HG02973 (cell line): ENCODE measurements around the gene ORAI2.

Experiments
- ATAC-seq: cut with Tn5 transposase; IDR thresholded peaks from one replicate; pipeline ENCODE4 v1.9.1; 2021; ENCODE audit warnings: moderate library complexity; ENCODE audit not compliant: unreplicated experiment

ORAI2 gene

DNA sequence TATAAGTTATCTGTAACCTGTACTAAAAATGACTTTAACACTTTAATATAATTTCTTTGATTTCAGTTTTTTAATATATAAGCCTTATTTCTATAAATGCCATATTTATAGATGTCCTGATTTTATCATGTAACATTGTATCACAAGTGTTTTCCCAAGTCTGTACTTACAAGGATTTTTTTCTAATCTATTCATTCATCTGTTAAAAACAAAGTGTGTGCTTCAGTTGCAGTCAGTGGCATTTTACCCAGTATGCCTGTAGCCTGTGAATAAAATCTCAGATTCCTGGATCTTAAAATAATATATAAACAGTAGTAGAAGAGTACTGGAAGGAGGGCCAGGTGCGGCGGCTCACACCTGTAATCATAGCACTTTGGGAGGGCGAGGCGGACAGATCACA lies 19.8 kb upstream of the ORAI2 start:
- no peak for ATAC-seq

DNA sequence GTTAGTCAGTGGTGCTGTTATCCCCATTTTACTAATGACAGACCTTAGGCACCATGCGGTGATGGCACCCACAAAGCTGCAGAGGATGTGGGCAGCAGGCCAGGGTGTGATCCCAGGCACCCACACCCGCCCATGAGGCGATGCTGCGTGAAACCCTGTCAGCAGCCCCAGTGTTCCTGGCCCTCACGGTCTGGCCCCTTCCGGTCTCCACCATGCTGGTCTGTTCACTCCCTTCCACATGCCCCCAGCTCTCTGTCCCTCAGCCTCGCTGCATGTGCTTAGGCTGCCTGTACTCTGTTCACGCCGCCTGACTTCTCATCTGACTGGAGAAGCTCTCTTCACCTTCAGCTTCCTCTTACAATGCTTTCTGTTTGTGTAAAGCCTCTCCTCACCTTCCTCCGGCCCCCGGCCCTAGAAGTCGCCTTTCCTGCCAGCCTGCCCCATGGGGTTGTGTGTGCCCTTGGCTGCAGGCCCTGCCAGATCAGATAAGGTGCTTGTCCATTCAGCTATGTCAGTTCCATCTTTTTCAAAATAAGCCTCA lies 17.6 kb upstream of the ORAI2 start:
- no peak for ATAC-seq

DNA sequence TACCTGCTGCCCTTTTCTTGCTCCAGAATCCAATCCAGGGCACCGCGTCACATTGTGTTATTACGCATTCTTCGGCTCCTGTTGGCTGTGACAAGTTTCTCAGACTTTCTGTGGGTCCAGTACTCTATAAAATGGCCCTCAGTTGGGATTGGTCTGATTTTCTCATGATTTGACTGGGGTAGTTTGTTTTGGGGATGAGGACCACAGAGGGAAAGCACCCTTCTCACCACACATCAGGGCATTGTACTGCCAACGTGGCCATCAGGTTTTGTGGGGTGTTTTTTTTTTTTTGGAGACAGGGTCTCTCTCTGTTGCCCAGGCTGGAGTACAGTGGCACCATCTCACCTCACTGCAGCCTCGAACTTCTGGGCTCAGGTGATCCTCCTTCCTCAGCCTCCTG lies 17.0 kb upstream of the ORAI2 start:
- no peak for ATAC-seq

DNA sequence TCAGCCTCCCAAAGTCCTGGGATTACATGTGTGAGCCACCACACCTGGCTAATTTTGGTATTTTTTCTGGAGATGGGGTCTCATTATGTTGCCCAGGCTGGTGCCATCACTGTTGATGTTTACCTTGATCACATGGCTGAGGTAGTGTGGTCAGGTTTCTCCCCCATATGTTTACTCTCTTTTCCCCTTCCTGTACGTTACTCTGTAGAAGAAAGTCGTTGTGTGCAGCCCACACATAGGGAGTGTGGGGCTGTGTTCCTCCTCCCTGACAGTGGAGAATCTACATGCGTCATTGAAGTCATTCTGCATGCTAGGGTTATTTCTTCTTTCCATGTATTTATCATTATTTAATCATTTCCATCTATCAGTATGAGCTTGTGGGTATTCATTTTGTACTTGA lies 16.3 kb upstream of the ORAI2 start:
- ATAC-seq = no peak

DNA sequence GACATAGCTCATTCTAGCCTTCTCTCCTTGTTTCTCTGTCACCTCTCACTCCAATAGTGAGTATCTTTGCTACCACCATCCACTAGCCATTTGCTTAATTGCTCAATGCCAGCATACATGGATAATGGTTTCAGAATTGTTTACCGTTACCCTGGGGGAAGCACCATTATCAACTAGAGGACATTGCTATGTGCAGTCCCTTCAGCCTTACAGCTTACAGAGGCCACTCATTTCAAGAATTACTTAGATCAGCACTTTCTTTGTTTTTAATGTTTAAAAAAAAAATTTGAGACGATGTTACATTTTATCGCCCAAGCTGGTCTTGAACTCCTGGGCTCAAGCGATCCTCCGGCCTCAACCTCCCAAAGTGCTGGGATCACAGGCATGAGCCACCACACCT lies 14.8 kb upstream of the ORAI2 start:
- ATAC-seq = no peak

DNA sequence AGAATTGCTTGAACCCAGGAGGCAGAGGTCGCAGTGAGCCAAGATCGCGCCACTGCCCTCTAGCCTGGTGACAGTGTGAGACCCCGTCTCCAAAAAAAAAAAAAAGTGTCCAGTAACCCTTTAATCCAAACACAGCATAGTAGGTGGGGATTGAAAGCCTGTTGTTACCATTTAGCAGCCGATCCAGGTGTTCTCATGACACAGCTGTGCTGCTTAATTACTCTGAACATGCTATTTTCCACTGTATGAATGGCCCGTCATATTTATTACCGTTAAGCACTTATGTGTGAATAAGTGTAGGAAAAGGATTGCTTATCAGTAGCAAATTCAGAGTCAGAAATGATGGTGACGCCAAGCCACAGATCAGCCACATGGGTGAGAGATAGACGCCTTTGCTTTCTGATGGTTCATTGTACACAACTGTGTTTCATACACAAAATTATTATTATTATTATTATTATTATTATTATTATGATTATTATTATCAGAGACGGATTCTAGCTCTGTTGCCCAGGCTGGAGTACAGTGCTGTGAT lies 11.6 kb upstream of the ORAI2 start:
- ATAC-seq = no peak

DNA sequence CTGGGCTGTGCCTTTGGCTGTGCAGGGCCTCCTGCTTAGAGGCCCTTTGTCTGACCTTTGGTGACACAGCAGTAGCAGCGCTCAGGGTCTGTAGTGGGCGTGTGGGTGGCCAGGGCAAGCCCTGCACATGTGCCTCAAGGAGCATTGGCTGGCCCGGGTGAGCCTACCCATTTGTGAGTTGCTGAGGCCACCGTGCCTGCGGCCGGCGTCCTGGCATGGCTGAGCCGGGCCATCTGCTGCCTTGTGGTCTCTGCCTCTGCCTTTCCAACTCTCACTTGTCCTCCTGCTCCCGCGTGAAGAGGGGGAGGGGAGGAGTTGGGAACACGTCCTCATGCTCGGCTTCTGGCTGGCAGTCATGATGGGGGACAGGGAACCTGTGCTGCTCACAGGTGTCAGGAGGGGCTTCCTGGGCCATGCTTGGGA lies 9.2 kb upstream of the ORAI2 start:
- no peak for ATAC-seq

DNA sequence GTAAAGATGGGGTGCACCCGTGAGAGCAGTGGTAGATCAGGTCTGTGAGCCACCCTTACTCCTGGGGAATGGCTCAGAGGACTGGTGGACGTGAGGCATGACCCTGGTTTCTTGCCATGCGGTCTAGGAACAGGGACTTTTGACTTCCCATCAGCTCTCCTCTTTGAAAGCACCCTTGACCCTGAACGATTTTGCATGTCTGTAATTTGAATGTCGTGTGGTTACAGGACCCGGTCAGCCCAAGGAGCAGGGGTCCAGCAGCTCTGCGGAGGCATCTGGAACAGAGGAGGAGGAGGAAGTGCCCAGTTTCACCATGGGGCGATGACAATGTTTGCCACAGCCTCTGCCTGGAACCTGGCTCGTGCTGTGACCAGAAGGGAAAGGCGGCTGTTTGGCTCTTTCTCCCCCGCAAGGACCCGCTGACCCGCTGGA lies 8.6 kb upstream of the ORAI2 start:
- peak; percentile 9 for ATAC-seq

DNA sequence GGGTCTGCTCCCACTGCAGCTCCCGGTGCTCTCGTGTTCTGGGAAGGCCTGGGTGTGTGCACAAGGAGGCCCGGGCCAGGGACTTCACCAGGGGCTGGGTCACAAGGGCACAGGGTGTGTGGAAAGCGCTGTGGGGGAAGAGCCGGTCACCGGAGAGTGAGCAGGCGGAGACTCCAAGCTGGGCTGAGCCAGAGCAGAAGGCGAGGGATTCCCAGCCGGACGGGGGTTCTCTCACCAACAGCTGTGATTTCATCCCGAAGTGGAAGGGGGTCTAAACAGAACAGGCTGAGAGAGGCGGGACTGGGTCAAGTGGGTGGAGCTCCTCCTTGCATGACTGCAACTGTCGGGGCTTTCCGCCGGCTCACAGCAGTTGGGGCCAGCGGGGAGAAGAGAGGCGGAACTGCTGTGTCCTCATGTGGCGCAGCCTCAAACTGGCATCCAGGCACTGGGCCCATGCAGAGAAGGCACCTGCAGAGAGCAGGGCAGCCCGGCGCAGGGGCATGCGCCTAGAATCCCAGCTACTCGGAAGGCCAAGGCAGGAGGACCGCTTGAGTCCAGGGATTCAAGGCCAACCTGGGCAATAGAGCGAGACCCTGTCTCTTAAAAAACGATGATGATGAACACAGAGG lies 7.6 kb upstream of the ORAI2 start:
- ATAC-seq = peak; percentile 64

DNA sequence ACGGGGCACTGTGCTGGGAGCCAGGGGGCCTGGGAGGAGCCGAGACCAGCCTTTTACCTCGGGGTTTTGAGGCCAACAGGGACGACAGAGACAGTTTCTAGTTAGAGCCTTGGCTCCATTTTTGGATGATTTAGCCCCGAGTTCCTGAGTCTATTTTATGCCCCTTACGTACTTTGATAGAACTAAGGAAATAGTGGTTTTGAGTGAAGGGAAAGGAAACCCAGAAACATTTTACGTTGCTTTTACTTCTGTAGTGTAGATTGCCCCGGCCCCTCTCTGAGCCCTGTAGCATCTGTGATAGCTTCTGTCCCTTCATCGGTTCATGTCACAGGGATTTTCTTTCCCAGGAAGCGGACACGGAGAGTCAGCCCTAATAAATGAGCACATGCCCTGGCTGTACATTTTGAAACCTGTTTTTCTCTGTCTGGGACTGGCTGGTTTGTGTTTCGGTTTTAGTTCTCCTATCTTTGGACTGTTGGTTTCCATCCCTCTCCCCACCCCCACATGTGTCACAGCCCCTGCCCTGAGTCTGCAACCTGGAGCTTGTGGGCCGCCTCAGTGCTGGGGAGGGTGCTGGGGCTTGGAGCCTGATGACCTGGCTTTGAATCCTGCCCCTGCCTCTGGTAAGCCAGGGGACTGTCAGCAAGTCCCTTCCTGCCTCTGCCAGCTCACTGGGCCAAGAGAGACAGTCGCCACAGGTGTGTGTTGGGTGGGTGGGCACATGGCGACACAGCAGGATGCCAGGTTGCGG lies 6.9 kb upstream of the ORAI2 start:
- ATAC-seq = peak; percentile 40

DNA sequence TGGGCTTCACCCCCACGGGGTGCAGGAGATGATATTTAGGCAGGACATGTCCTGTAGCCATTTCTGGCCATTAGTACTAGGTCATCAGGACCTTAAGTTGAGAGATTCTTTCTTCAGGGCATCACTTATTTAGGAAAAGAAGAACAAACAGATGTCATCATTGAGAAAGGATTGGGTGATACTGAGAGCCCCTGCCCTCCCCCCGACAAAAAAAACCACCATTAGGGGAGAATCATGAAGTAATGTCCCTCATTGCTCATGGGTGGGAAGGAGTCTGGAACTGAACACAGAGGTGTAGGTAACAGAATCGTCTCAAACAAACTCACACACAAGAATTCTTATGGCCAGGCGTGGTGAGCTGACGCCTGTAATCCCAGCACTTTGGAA lies 6.4 kb upstream of the ORAI2 start:
- ATAC-seq = no peak

DNA sequence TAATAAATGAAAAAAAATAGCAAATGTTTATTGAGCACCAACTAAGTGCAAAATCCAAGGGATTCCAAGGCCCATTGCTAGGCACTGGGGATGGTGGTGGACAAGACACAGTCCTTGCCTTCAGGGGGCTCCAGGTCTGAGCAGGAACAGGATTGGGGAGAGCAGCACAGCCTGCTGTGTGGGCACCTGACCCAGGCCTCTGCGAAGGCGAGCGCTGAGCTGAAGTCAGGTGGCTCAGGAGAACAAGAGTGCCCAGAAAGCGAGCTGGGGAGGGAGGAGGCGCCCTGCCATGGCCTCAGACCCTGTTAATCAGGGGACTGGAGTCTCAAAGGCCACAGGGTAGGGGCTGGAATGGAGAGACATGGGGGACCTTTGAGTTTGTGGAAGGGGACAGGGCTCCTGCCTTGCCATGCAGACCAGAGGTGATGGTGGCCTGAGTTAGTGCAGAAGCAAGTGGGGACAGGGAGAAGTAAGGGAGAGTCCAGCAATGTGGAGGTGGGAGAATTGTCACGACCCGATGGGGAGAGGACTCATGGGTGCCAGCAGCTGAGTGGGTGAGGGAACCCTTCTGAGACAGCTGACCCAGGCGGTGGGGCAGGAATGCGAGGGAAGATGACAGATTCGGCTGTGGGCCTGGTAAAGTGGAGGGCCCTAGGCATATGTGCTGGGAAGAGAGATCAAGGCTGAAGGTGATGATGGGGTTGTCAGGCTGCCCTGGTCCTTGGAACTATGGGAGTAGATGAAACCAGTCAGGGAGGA lies 4.1 kb upstream of the ORAI2 start:
- ATAC-seq = no peak

DNA sequence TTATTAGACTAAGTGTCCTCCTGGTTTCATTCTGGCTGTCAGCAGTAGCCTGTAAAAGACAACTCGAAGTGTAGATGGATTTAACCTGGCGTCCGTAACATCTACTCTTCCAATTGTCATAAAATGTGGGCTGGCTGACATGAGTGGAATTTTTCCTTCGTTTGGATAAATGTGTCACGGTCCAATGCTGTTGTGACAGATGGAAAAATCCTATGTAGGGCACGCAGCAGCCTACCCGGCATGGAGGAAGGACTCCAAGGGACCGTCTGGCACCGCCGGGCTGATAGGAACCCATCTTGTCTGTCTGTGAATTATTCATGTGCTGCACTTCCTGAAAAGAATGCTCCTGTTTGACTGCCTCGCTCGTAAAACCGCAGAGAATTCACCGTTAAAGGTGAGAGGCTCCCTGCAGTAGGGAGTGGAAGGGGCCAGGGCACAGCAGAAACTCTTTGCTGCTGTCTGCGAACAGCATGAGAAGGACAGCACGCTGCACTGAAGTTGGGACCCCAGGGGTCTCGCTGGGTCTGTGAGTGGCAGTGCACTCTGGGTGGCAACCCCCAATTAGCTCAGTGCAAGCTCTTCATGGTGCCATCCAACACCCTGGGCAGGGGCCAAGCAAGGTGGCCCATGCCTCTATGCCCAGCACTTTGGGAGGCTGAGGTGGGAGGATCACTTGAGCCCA lies 1.6 kb upstream of the ORAI2 start:
- ATAC-seq = no peak

DNA sequence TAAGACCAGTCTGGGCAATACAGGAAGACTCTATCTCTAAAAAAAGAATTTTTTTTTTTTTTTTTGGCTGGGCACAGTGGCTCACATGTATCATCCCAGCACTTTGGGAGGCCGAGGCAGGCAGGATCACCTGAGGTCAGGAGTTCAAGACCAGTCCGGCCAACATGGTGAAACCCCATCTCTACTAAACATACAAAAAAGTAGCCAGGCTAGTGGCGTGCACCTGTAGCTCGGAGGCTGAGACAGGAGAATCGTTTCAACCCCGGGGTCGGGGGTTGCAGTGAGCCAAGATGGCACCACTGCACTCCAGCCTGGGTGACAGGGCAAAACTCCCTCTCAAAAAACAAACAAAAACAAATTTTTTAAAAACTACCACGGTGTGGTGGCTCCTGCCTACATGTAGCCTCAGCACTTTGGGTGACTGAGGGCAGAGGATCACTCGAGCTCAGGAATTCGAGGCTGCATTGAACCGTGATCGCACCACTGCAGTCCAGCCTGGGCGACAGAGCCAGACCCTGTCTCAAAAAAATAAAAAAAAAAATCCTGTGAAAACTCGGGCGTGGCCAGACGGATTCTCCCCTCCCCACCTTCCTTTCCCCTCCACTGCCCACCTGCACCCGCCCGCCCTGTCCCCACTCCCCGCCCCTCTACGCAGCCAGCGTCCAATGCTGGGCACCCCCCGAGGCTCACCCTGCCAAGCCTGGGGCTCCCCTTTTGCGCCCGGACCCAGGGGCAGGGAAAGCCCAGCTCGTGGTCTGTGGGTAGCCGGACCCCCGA lies 745 bp upstream of the ORAI2 start:
- ATAC-seq = peak; percentile 21

DNA sequence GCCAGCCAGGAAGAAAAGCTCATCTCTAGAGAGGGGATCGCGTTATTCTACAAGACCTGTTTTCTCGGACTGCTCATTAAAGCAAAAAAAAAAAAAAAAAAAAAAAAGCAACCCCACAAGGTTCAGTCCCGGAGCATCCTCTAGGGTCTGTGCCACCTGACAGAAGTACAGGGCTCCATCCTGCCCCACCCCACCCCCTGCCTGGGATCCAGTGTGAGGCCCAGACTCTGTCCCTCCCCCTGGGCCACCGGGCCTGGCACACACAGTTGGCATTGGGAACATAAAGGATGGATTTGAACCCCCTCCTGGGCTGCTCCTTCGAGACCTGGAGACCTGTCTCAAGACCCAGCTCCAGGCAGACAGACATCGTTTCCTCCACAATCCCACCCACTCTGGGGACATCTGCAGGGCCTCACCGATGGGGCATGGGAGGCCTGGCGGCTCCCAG lies 688 bp downstream of the ORAI2 start:
- peak; percentile 6 for ATAC-seq

DNA sequence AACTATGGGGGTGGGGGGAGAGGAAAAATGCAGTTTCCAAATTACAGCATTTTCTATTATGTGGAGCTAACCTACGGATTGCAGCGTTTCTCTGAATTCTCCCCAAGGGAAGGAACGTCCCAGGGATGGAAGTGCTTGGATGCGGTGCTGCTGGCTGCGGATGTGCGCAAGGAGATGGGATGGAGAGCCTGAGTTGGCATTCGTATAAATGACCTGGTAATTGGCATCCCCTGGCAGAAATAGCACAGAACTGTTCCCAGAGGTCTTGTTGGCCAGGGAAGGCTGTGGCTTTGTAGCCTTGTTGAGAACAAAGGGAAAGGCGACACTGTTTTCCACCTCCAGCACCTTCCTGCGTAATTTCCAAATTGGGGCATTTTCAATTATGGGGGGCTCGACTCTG lies 2.7 kb downstream of the ORAI2 start:
- no peak for ATAC-seq

DNA sequence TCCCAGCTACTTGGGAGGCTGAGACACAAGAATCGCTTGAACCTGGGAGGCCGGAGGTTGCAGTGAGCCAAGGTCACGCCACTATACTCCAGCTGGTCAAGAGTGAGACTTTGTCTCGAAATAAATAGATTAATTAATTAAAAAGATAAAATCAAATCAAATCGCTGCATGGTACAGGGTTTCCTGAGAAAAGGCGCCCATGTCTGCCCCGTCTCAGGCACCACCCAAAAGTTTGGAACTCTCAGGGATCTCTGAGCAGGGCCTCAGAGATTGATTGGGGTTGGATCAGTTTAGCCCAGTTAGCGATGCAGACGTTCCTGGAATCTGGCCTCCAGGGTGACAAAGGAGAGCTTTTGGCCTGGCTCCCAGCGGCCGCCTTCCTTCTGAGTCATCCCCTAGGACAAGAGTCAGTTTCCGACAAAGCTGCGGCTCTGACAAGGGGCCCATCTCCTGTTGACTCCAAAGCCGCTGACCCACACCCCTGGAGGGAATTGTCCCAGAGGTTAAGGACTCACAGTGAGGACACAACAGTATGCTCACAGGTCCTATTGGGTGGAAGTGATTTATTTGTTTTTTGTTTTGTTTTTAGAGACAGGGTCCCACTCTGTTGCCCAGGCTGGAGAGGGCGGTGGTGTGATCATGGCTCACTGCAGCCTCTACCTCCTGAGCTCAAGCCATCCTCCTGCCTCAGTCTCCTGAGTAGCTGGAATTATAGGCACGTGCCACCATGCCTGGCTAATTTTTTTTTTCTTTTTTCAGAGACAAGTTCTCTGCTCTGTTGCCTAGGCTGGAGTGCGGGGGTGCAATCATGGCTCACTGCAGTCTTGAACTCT lies 6.8 kb downstream of the ORAI2 start:
- no peak for ATAC-seq

DNA sequence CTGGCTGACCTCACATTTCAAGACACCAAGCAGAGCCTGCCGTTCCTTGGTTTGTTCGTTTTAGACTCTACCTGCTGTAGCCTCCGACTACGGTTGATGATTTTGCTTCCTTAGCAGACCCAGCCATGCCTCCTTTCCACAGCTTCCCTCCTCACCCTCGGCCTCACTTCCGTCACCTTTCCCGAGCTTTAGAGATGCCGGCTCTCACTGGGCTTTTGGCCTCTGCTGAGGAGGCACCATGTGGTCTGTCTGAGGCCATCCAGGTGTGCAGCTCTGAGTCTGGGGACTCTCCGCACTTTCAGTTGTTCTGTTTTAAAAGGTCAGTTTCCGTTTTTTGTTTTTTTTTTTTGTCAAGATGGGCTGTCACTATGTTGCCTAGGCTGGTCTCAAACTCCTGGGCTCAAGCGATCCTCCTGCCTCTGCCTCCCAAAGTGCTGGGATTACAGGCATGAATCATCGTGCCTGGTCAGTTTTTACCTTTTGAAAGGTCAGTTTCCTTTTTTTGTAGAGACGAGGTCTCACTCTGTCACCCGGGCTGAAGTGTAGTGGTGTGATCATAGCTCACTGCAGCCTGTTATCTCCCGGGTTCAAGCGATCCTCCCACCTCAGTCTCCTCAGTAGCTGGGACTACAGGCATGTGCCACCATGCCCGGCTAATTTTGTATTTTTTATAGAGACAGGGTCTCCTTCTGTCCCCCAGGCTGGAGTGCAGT lies 11.7 kb downstream of the ORAI2 start:
- peak; percentile 49 for ATAC-seq

DNA sequence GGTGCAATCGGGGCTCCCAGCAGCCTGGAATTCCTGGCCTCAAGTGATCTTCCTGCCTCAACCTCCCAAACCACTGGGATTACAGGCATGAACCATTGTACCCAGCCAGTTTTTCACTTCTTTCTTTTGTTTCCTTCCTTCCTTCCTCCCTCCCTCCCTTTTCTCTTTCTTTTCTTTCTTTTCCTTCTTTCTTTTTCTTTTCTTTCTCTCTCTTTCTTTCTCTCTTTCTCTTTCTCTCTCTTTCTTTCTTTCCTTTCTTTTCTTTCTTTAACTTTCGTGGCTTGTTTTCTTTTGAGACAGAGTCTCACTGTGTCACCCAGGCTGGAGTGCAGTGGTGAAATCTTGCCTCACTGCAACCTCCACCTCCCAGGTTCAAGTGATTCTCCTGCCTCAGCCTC lies 12.3 kb downstream of the ORAI2 start:
- ATAC-seq = no peak
